ENCODE results near the gene USP12.
"Not testable (repeated sequence)": the region's sequence is repeated elsewhere in the genome, so short reads cannot be mapped to it uniquely, and the experiment has no call there.

The USP12 gene

GRCh38 chr13:27151798-27152599, 19.6 kb downstream of the USP12 start:
- DNase-seq (ENCODE audit: low read depth in 1 of 2, low spot score in 1 of 2): no peak

DNA sequence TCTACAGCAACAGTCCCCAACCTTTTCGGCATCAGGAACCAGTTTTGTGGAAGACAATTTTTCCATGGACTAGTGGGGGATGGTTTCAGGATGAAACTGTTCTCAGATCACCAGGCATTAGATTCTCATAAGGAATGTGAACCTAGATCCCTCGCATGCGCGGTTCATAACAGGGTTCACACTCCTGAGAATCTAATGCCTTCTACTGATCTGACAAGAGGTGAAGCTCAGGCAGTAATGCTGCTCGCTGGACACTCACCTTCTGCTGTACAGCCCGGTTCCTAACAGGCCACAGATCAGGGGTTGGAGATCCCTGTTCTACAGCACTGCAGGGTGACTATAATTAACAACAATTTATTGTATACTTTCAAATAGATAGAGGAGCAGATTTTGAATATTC, 21.9 kb downstream of the USP12 start:
- DNase-seq (ENCODE audit: low read depth in 1 of 2, low spot score in 1 of 2): no peak

DNA sequence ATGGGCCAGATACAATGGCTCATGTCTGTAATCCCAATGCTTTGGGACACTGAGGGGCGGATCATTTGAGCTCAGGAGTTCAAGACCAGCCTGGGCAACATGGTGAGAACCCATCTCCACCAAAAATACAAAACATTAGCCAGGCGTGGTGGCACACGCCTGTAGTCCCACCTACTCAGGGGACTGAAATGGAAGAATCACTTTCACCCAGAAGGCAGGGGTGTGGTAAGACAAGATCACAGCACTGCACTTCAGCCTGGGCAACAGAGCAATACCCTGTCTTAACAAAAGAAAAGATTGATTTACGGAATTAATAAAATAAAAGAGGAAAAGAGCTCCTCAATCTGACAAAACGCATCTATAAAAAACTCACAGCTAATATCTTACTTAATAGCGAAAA, 22.7 kb downstream of the USP12 start:
- no peak for DNase-seq (ENCODE audit: low read depth in 1 of 2, low spot score in 1 of 2)

- DNase-seq (ENCODE audit: low read depth in 1 of 2, low spot score in 1 of 2): peak in 1 of 2 donors; percentile 41
Observed at GRCh38 chr13:27147530-27148170, 24.0 kb downstream of the USP12 start.

GRCh38 chr13:27141746-27142145, 29.9 kb downstream of the USP12 start:
- no peak for DNase-seq (ENCODE audit: low read depth in 1 of 2, low spot score in 1 of 2)

GRCh38 chr13:27141159-27141558, 30.5 kb downstream of the USP12 start:
- DNase-seq (ENCODE audit: low read depth in 1 of 2, low spot score in 1 of 2): not testable (repeated sequence)

DNA sequence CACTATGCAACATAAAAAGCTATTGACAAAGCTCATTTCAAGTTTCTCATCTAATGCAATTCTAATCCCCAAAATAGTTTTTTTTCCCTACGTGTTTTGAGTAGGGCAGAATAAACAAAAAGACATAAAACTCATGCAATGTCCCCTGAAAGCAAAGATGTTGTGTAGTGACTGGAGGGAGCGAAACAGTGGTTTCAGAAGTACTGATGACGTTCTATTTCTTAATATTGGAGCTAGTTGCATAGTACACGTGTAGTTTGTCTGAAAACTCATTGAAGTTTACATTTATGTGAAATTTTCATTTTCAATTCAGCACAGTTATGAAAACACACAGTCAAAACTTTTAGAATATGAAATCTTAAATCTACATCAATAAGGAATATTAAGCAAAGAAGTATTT, 31.6 kb downstream of the USP12 start:
- DNase-seq (ENCODE audit: low read depth in 1 of 2, low spot score in 1 of 2): no peak

DNA sequence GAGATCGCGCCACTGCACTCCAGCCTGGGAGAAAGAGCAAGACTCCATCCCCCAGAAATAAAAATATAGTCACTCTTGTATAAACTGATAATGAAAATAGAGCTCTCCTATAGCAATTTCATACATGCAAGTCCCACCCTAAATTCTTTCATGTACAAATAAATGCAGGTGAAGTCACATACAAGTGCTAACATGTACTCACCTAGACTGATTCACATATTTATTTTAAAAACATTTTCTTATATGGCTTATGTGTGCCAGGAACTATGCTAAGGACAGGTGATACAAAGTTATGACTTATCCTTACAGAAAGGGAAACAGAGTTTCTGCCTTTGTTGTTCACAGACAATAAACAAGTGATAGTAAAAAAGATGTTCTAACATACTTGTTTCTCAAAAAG, 32.0 kb downstream of the USP12 start:
- DNase-seq (ENCODE audit: low read depth in 1 of 2, low spot score in 1 of 2): no peak

DNA sequence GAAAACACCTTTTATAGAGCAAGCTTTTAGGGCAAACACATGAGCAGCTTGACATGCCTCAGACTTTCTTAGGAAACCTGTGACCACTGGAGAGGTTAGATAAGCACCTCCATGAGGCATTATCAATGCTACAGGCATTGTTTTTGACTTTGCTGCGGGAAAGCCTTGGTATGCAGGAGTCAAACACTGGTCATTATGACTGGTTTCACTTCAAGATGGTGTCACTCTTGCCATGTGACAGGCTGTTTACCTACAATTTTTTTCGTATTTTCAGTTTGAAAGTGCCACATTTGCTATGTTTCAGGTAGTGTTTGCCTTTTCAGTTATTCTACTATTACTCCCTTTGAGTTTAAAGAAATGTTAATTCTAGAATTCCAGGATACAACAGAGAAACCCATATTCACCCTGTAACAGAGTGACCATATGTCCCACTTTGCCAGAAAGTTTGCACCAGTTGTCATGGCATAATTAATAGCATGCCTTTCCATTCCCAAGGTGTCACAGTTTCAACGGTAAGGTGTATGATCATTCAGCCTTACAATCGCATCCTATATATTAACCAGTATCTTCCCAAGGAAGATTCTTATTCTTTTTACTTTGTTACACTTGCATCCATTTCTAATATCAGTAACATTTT, 33.0 kb downstream of the USP12 start:
- no peak for DNase-seq (ENCODE audit: low read depth in 1 of 2, low spot score in 1 of 2)

GRCh38 chr13:27137759-27138158, 33.9 kb downstream of the USP12 start:
- DNase-seq (ENCODE audit: low read depth in 1 of 2, low spot score in 1 of 2): no peak

GRCh38 chr13:27135023-27135422, 36.6 kb downstream of the USP12 start:
- DNase-seq (ENCODE audit: low read depth in 1 of 2, low spot score in 1 of 2): no peak

- DNase-seq (ENCODE audit: low read depth in 1 of 2, low spot score in 1 of 2): no peak
Observed at GRCh38 chr13:27133889-27134288, 37.7 kb downstream of the USP12 start.

DNA sequence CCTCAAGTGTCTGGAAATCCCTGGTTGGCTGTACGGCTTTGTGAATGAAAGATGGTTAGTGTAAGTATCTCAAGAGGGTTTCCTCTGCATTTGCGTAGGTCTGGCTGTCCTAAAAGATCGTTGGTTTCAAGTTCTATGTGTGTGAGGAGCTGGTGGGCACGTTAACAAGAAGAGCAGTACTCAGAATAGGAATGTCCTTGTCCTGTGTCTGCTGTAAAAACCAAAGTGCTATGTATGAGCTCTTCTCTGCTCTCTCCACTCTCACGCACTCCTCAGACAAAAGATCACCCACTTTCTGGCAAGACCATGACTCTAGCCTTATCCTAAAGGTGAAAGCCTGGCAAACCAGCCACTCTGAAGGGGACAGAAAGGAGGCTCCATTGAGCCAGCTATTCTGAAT, 39.1 kb downstream of the USP12 start:
- DNase-seq (ENCODE audit: low read depth in 1 of 2, low spot score in 1 of 2): no peak

DNA sequence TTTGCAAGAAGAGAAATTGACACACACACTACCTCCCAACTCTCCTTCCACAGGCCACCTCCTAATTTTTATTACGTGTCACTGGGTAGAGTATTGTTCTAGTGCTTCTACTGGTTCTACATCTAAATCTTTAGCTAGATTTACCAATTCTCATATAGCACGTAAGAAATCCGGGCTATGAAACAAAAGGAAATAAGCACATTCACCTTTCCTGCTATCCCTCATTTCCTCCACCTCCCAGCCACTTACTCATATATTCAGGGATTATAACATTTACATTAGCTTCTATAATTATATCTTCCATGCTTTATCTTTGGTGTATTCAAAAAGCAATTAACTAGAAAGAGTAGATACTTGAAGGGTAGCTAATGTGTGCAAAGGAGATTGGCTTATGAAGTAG, 39.7 kb downstream of the USP12 start:
- DNase-seq (ENCODE audit: low read depth in 1 of 2, low spot score in 1 of 2): no peak

GRCh38 chr13:27130979-27131623, 40.5 kb downstream of the USP12 start:
- peak; percentile 26 to 80 for DNase-seq (ENCODE audit: low read depth in 1 of 2, low spot score in 1 of 2)

GRCh38 chr13:27130223-27130978, 41.2 kb downstream of the USP12 start:
- no peak for DNase-seq (ENCODE audit: low read depth in 1 of 2, low spot score in 1 of 2)

- DNase-seq (ENCODE audit: low read depth in 1 of 2, low spot score in 1 of 2): no peak
Observed at GRCh38 chr13:27128825-27129627, 42.6 kb downstream of the USP12 start.

GRCh38 chr13:27126859-27127258, 44.8 kb downstream of the USP12 start:
- DNase-seq (ENCODE audit: low read depth in 1 of 2, low spot score in 1 of 2): no peak

DNA sequence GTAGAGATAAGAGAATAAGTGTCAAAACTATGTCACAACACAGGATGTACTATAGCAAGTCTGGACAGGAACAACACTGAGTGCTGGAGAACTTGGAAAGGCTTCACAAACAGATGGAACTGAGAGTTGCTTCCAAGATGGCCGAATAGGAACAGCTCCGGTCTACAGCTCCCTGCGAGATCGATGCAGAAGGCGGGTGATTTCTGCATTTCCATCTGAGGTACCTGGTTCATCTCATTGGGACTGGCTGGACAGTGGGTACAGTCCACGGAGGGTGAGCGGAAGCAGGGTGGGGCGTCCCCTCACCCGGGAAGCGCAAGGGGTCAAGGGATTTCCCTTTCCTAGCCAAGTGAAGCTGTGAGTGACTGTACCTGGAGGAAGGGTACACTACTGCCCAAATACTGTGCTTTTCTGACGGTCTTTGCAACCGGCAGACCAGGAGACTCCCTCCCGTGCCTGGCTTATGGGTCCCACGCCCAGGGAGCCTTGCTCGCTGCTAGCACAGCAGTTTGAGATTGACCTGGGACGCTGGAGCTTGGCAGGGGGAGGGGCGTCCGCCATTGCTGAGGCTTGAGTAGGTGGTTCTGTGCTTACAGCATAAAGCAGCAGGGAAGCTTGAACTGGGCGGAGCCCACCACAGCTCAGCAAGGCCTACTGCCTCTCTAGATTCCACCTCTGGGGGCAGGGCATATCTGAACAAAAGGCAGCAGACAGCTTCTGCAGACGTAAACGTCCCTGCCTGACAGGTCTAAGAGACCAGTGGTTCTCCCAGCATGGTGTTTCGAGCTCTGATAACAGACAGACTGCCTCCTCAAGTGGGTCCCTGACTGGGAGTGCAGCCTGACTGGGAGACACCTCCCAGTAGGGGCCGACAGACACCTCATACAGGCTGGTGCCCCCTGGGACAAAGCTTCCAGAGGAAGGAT, 46.0 kb downstream of the USP12 start:
- no peak for DNase-seq (ENCODE audit: low read depth in 1 of 2, low spot score in 1 of 2)

All from activated CD4-positive, alpha-beta T cell treated with anti-CD3 and anti-CD28 coated beads, Interleukin-2, amount 50 U/mL, for 24 hours (primary cell).